Neural cell (in vitro differentiated cells): ENCODE measurements around the gene TXNL4A. TPM values are rescaled to one million over a fixed set of nuclear protein-coding genes. Genes with fewer than 3 reads are reported as not detected.

Source experiments
- H2AFZ ChIP-seq: fragments of 200-600, 300-800 bp; sonication (generic), shearing (Covaris generic); 2 replicates; pipeline ENCODE4 v1.6.0; 2014; ENCODE audit warnings: low read depth, mild to moderate bottlenecking, antibody characterized with exemption, low read length, moderate library complexity
- H3F3A ChIP-seq: fragments of 200-600 bp; shearing (Covaris generic); 2 replicates; pipeline ENCODE4 v1.6.1; 2016; ENCODE audit warnings: mild to moderate bottlenecking, moderate library complexity, mixed read lengths, antibody characterized with exemption, low read length; ENCODE audit not compliant: insufficient read depth, poor library complexity, severe bottlenecking
- H3K27ac ChIP-seq: fragments of 200-600, 300-800 bp; sonication (generic), shearing (Covaris generic); 2 replicates; pipeline ENCODE4 v1.5.1; 2014; ENCODE audit warnings: mild to moderate bottlenecking, low read length, moderate library complexity
- H3K27me3 ChIP-seq: fragments of 300-800, 200-600 bp; sonication (generic), shearing (Covaris generic); 2 replicates; pipeline ENCODE4 v1.6.0; 2014; ENCODE audit warnings: mild to moderate bottlenecking, low read depth, low read length, moderate library complexity; ENCODE audit not compliant: insufficient read depth
- H3K36me3 ChIP-seq: fragments of 300-800, 200-600 bp; sonication (generic), shearing (Covaris generic); 2 replicates; pipeline ENCODE4 v1.5.1; 2014; ENCODE audit warnings: mild to moderate bottlenecking, antibody characterized with exemption, low read length, moderate library complexity; ENCODE audit not compliant: insufficient read depth
- H3K4me2 ChIP-seq: fragments of 300-800, 200-600 bp; sonication (generic), shearing (Covaris generic); 2 replicates; pipeline ENCODE4 v1.6.0; 2014; ENCODE audit warnings: mild to moderate bottlenecking, low read length
- H3K4me3 ChIP-seq: fragments of 300-800, 200-600 bp; sonication (generic), shearing (Covaris generic); 2 replicates; pipeline ENCODE4 v1.5.1; 2014; ENCODE audit warnings: mild to moderate bottlenecking, low read length, moderate library complexity
- H3K79me2 ChIP-seq: fragments of 200-600 bp; shearing (Covaris generic); replicated peaks from 2 replicates; pipeline ENCODE4 v1.6.0; 2014; ENCODE audit warnings: mild to moderate bottlenecking, low read length, moderate library complexity; ENCODE audit not compliant: insufficient read depth
- H3K9ac ChIP-seq: fragments of 300-800, 200-600 bp; sonication (generic), shearing (Covaris generic); 2 replicates; pipeline ENCODE4 v1.6.1; 2016; ENCODE audit warnings: mild to moderate bottlenecking, low read length, mixed read lengths
- H3K9me2 ChIP-seq: fragments of 200-600 bp; shearing (Covaris generic); 2 replicates; pipeline ENCODE4 v1.6.1; 2016; ENCODE audit warnings: mild to moderate bottlenecking, low read length, mixed read lengths; ENCODE audit not compliant: insufficient read depth
- H3K9me3 ChIP-seq: fragments of 200-600, 300-800 bp; sonication (generic), shearing (Covaris generic); 2 replicates; pipeline ENCODE4 v1.6.1; 2016; ENCODE audit warnings: mild to moderate bottlenecking, mixed run types, low read length, moderate library complexity, mixed read lengths
- H4K20me1 ChIP-seq: fragments of 200-600 bp; shearing (Covaris generic); 2 replicates; pipeline ENCODE4 v1.6.1; 2016; ENCODE audit warnings: mild to moderate bottlenecking, mixed run types; ENCODE audit not compliant: insufficient read depth
- CTCF ChIP-seq: fragments of 450-650 bp; IDR thresholded peaks from 2 replicates; pipeline ENCODE4 v1.5.1; 2014; ENCODE audit warnings: antibody characterized with exemption, mild to moderate bottlenecking, moderate library complexity; ENCODE audit not compliant: poor library complexity, severe bottlenecking
- EP300 ChIP-seq: fragments of 450-650 bp; conservative IDR thresholded peaks from 2 replicates; pipeline ENCODE4 v1.6.1; 2014; ENCODE audit warnings: antibody characterized with exemption, mild to moderate bottlenecking, moderate library complexity; ENCODE audit not compliant: poor library complexity, severe bottlenecking
- EZH2 ChIP-seq: fragments of 200-600, 300-800 bp; shearing (Covaris generic), sonication (generic); IDR thresholded peaks from 2 replicates; pipeline ENCODE4 v1.6.1; 2014; ENCODE audit warnings: antibody characterized with exemption, low read length, borderline replicate concordance, mild to moderate bottlenecking; ENCODE audit not compliant: insufficient read depth, poor library complexity, severe bottlenecking
- MXI1 ChIP-seq: fragments of 450-650 bp; conservative IDR thresholded peaks from 2 replicates; pipeline ENCODE4 v1.6.1; 2014; ENCODE audit warnings: antibody characterized with exemption, mild to moderate bottlenecking; ENCODE audit not compliant: poor library complexity, severe bottlenecking
- POLR2AphosphoS5 ChIP-seq: IDR thresholded peaks from 2 replicates; pipeline ENCODE4 v1.6.1; 2012
- RAD21 ChIP-seq: fragments of 450-650 bp; conservative IDR thresholded peaks from 2 replicates; pipeline ENCODE4 v1.6.1; 2014; ENCODE audit warnings: antibody characterized with exemption, mild to moderate bottlenecking, moderate library complexity
- REST ChIP-seq: IDR thresholded peaks from 2 replicates; pipeline ENCODE4 v1.6.1; 2012; ENCODE audit warnings: borderline replicate concordance
- SMC3 ChIP-seq: fragments of 450-650 bp; conservative IDR thresholded peaks from 2 replicates; pipeline ENCODE4 v1.6.1; 2014; ENCODE audit warnings: antibody characterized with exemption, mild to moderate bottlenecking, moderate library complexity; ENCODE audit not compliant: poor library complexity
- TAF1 ChIP-seq: IDR thresholded peaks from 2 replicates; pipeline ENCODE4 v1.6.1; 2012; ENCODE audit warnings: low read depth
- polyA plus RNA-seq: library from polyadenylated mRNA; depleted of rRNA; stranded (reverse); fragments of >200 nt; gene quantifications from 2 replicates; pipeline ENCODE4 v1.2.3, GENCODE V29; 2014

The TXNL4A gene
- polyA plus RNA-seq, 1 donor from 2014 or later = 163 TPM

GRCh38 chr18:79985172-79985571, 3.2 kb downstream of the TXNL4A start:
- TF ChIP-seq EZH2 (no peak), REST (no peak), CTCF (no peak), POLR2AphosphoS5 (no peak), EP300 (no peak), RAD21 (no peak), MXI1 (no peak), SMC3 (no peak), TAF1 (no peak)

DNA sequence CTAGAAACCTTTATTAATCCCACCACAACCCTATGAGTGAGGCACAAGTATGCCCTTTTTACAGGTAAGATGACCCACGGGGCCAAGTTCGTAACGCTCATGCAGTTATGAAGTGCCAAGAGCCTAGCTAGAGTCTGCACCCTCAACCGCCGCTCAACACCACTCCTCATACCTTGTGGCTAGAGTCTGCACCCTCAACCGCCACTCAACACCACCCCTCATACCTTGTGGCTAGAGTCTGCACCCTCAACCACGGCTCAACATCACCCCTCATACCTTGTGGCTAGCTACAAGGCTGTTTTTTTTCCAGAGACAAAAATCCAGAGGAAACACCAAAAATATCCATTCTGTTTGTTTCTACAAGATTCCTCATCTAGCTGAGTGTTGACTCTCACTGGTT, 4.6 kb downstream of the TXNL4A start:
- no peak for TF ChIP-seq POLR2AphosphoS5
- TF ChIP-seq EZH2 = no peak
- Histone ChIP-seq H3K9me2 (no peaks in the 10 kb centered on the region), H3K9me3 (no peaks in the 10 kb centered on the region), H3K4me3 (no peak overlapping the region), H3K4me2 (no peak overlapping the region), H3K27me3 (no peaks in the 10 kb centered on the region), H3F3A (no peaks in the 10 kb centered on the region), H3K27ac (no peak overlapping the region), H3K9ac (no peak overlapping the region), H2AFZ (no peak overlapping the region), H3K79me2 (peaks cover 91% of the 10 kb centered on the region), H4K20me1 (peaks cover 4% of the 10 kb centered on the region), H3K36me3 (no peaks in the 10 kb centered on the region)

More at GRCh38 chr18:79985172-79985571, 3.2 kb downstream of the TXNL4A start:
- Histone ChIP-seq H3K9me3 (no peaks in the 10 kb centered on the region), H3K9me2 (no peaks in the 10 kb centered on the region), H3K4me2 (no peak overlapping the region), H3K36me3 (no peaks in the 10 kb centered on the region), H3K4me3 (no peak overlapping the region), H4K20me1 (peaks cover 4% of the 10 kb centered on the region), H3K79me2 (peaks cover 79% of the 10 kb centered on the region), H3K27me3 (no peaks in the 10 kb centered on the region), H3F3A (no peaks in the 10 kb centered on the region), H2AFZ (no peak overlapping the region), H3K9ac (no peak overlapping the region), H3K27ac (no peak overlapping the region)

- Histone ChIP-seq H3K36me3 (no peaks in the 10 kb centered on the region), H3K9ac (no peak overlapping the region), H3F3A (no peaks in the 10 kb centered on the region), H3K27ac (no peak overlapping the region), H3K9me3 (no peaks in the 10 kb centered on the region), H3K4me3 (no peak overlapping the region), H2AFZ (no peak overlapping the region), H3K27me3 (no peaks in the 10 kb centered on the region), H3K79me2 (peaks cover 92% of the 10 kb centered on the region), H3K4me2 (no peak overlapping the region), H4K20me1 (peaks cover 4% of the 10 kb centered on the region), H3K9me2 (no peaks in the 10 kb centered on the region)
- no peak for TF ChIP-seq EP300
- TF ChIP-seq RAD21 = no peak
- no peak for TF ChIP-seq REST
- TF ChIP-seq MXI1 = no peak
- TF ChIP-seq TAF1 = no peak
- TF ChIP-seq SMC3 = no peak
- no peak for TF ChIP-seq CTCF
- no peak for TF ChIP-seq EZH2
- TF ChIP-seq POLR2AphosphoS5 = no peak
Observed at GRCh38 chr18:79983253-79983652, 5.1 kb downstream of the TXNL4A start.
